GM18867 (cell line): ENCODE results near the gene REST.
A peak's percentile ranks its signal among the peaks of the same experiment; 100 is the strongest.
"Not testable (repeated sequence)": the region's sequence is repeated elsewhere in the genome, so short reads cannot be mapped to it uniquely, and the experiment has no call there.

Experiments
- ATAC-seq: cut with Tn5 transposase; IDR thresholded peaks from one replicate; pipeline ENCODE4 v1.9.1; 2021; ENCODE audit warnings: mild to moderate bottlenecking, moderate library complexity; ENCODE audit not compliant: unreplicated experiment

Gene REST, protein sequence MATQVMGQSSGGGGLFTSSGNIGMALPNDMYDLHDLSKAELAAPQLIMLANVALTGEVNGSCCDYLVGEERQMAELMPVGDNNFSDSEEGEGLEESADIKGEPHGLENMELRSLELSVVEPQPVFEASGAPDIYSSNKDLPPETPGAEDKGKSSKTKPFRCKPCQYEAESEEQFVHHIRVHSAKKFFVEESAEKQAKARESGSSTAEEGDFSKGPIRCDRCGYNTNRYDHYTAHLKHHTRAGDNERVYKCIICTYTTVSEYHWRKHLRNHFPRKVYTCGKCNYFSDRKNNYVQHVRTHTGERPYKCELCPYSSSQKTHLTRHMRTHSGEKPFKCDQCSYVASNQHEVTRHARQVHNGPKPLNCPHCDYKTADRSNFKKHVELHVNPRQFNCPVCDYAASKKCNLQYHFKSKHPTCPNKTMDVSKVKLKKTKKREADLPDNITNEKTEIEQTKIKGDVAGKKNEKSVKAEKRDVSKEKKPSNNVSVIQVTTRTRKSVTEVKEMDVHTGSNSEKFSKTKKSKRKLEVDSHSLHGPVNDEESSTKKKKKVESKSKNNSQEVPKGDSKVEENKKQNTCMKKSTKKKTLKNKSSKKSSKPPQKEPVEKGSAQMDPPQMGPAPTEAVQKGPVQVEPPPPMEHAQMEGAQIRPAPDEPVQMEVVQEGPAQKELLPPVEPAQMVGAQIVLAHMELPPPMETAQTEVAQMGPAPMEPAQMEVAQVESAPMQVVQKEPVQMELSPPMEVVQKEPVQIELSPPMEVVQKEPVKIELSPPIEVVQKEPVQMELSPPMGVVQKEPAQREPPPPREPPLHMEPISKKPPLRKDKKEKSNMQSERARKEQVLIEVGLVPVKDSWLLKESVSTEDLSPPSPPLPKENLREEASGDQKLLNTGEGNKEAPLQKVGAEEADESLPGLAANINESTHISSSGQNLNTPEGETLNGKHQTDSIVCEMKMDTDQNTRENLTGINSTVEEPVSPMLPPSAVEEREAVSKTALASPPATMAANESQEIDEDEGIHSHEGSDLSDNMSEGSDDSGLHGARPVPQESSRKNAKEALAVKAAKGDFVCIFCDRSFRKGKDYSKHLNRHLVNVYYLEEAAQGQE

DNA sequence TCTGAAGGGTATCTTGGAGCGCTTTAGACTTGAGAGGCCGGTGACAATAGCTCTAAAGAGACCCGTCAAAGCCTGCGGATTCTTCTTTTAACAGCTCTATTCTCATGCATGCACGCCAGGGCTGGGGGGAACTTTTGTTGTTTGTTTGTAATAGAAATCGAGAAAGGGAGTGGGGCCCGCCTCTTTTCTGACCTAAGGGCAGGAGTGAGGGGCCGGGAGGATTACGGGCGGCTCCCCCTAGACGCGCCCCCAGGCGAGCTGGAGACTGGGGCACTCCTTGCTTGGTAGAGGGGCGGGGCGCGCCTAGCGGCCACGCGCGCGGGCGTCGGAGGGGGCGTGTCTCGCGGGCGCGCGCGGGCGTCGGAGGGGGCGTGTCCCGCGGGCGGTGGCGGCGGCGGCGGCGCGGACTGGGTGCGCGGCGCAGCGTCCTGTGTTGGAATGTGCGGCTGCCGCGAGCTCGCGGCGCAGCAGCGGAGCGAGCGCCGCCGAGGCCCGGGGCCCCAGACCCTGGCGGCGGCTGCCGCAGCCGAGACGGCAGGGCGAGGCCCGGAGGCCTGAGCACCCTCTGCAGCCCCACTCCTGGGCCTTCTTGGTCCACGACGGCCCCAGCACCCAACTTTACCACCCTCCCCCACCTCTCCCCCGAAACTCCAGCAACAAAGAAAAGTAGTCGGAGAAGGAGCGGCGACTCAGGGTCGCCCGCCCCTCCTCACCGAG lies at the start of gene REST:
Gene REST, plus strand, starts transcription at position 412 of the 717 bp plus-strand sequence. CDS start 2,739 bp downstream, outside the sequence.
- ATAC-seq: peak; percentile 42

DNA sequence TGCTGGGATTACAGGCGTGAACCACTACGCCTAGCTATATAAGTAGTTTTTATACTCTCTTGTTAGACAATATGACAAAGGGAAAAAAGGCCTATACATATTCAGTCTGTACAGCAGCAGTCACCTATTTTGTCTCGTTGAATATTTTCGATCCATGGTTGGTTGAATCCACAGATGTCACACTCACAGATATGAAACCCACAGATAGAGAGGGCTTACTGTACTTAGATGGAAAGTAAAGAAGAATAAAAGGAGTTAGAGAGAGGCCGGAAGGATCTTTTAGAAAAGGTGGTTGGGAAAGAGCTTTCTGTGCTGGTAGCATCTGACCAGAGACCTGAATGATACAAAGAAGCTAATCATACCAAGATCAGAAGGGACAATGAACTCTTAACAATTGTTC lies 47.9 kb upstream of the REST start:
- peak; percentile 62 for ATAC-seq

DNA sequence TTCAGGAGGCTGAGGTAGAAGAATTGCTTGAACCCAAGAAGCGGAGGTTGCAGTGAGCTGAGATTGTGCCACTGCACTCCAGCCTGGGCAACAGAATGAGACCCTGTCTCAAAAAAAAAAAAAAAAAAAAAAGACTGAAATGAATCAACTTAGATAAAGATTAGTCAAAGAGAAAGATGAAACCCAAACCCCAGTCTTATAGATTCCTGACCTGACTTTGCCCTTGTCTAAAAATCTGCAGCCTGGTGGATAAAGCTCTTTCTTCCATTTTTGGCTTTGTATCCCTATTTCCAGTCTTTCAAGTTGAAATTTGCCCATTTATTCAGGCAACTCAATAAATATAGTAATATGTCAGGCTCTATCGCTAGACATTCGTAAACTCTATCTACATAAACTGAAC lies 46.9 kb upstream of the REST start:
- ATAC-seq: no peak

DNA sequence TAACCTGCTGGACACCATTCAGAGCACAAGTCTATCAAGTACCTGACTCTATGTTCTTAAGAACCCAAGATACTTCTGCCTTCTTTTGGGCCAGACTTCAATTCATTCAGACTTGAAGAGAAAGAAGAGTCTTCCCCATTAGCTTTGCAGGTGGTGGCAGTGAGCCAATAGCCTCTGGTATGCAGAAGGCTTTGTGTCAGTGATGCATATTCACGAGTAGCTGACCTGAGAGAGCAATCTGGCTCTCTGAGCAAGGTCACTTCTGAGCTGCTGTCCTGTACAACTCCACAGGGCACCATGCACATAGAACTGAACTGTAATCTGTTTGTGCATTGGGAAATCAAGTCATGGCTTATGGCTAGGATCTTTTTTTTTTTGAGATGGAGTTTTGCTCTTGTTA lies 46.3 kb upstream of the REST start:
- ATAC-seq: no peak

DNA sequence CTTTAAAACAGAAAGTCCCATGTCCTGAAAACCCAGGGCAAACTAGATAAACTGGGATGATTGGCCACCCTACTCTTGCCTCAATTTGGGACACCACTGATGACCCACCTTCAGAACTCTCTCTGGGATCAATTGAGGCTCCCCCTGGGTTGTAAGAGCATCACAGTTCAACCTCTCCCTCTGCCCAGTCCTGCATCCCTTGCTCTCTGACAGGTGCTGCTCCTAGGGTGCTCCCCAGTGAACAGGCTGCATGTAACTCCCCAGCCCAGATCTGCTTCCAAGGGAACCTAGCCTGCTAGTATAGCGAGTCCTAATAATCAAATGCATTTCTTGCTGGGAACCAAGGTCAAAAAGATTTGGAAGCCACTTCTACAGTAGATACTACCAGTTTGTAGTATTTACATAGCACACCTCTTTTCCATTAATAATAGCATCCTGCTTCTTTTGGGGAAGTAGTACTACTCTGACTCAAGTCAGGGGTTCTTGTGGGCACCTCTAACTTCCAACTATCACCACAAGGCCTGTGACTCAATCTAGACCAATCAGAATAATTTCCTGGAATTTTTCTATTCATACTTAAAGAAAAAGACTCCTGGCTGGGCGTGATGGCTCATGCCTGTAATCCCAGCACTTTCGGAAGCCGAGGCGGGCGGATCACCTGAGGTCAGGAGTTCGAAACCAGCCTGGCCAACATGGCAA lies 44.1 kb upstream of the REST start:
- ATAC-seq: peak; percentile 34

DNA sequence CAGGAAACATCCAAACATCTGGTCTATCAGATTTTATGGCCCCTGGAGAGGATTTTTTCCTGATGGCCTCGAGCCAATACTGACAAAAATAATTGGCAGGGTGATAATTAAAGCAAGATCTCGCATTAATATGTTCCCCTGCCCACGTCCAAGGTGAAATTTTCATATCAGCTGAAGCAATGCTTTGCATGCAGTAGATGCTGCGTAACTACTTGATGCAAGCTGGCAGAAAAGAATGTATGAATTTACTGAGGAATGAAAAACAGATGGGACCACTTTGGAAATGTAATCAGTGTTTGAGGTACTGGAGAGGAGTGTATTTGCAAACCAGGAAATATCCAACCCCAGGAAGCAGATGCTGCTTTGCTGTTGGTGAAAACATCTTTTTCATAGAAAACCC lies 36.8 kb upstream of the REST start:
- ATAC-seq: no peak

DNA sequence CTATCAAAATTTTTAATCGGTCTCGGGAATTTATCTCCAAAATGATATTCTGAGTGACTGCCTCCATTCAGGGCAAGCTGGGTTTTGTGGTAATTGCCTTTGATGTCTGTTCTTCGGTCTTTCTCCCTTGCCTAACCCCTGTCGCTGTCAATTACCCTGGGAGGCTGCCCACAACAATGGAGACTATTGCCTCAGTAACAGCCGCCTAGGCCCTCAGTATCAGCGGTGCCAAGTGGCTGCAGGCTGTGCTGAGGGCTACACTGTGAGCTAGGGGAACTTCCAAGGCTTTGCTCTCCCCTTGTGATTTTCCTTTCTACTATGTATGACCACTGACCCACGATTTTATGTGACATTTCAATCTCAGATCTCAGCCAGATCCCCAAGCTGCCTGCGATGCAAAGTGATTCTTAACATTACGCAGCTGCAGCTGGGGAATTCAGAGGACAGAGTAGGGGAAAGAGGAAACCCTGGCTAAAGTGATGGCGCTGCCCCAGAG lies 36.3 kb upstream of the REST start:
- no peak for ATAC-seq

DNA sequence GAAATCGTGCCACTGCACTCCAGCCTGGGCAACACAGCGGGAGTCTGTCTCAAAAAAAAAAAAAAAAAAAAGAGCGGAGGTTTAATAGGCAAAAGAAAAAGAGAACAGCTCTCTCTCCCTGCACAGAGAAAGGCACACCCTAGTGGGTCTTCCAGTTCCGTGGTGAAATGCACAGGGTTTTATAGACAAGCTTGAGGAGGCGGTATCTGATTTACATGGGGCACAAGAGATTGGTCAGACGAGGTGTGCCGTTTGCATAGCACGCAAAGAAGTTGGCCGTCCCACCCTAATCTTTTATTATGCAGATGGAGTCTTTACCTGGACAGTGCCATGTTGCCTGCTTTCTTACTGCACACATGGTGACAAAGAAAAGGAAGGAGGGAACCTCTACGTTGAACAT lies 33.5 kb upstream of the REST start:
- ATAC-seq: no peak

DNA sequence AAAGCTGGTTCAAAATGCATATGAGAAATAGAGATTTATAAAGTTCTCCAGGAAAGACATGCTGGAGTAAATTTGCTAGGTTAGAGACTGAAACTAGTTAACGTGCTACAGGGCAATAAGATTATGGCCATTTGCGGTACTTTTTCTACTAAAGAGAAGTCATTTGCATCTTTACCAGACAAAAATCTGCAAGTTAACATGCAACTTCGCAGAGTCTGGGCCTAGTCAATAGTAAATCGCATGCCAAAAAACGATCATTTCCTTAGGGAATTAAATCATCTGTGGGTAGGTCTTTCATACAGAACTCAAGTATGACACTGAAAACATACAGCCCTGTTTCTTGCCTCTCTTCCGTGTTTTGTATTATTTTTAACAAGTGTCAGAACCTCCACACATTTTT lies 32.8 kb upstream of the REST start:
- no peak for ATAC-seq

DNA sequence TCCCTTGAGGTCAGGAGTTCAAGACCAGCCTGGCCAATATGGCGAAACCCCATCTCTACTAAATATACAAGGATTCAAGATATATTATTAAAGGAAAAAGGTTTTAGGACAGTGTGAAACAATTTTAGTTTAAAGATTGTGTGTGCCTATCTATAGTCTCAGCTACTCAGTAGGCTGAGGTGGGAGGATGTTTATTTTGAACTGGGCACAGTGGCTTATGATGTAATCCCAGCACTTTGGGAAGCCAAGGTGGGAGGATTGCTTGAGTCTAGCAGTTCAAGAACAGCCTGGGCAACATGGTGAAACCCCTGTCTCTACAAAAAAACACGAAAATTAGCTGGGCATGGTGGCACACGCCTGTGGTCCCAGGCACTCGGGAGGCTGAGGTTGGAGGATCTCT lies 31.4 kb upstream of the REST start:
- no peak for ATAC-seq

DNA sequence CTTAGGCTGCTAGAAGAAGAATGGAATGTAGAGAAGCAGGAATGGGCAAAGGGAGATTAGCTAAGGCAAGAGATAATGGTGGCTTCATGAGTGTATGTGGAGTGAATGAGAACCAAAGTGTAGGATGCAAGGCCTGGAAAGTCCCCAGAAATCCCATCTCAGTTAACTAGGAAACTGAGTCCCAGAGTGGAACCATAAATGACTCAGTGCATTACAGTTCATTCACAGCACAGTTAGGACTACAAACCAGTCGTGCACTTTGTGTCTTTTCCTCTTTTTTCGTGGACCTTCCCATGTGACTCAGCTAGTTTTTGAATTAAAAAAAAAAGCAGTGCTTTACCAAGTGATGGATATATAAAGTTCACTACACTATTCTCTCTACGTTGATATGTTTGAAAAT lies 27.7 kb upstream of the REST start:
- no peak for ATAC-seq

DNA sequence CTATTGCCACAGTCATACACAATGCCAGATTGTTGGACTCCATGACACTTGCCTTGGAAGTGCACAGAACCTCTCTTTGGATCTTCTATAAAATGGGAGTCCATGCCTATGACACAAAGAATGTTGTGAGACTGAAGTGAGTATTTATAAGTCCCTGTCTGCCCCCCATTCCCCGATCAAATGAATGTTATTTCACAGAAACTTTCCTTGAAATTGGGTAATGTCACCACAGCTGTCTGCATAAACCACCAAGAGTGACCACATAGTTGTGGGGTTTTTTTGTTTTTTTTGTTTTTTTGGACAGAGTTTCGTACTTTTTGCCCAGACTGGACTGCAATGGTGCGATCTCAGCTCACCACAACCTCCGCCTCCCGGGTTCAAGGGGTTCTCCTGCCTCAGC lies 27.1 kb upstream of the REST start:
- ATAC-seq: no peak

DNA sequence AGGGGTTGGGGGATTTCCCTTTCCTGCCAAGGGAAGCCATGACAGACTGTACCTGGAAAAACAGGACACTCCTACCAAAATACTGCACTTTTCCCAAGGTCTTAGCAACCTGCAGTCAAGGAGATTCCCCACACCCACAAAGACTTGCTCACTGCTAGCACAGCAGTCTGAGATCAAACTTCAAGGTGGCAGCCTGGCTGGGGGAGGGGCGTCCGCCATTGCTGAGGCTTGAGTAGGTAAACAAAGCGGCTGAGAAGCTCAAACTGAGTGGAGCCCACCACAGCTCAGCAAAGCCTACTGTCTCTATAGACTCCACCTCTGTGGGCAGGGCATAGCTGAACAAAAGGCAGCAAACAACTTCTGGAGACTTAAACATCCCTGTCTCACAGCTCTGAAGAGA lies 23.2 kb upstream of the REST start:
- ATAC-seq: not testable (repeated sequence)

DNA sequence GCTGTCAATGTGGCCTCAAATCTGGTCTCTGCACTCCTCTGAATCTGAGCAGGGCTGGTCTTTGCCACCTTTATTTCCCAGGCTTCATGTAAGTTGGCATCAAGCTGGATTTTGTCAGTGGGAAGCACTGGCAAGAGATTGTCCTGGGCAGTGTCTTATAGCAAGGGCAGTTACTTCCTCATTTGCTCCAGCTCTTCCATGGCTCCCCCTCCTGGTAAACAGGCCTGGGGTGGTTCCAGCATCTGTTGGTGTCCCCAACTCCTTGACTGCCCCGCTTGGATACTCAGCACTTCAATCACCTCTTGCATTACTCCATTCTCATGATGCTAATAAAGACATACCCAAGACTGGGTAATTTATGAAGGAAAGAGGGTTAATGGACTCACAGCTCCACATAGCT lies 15.0 kb upstream of the REST start:
- no peak for ATAC-seq

DNA sequence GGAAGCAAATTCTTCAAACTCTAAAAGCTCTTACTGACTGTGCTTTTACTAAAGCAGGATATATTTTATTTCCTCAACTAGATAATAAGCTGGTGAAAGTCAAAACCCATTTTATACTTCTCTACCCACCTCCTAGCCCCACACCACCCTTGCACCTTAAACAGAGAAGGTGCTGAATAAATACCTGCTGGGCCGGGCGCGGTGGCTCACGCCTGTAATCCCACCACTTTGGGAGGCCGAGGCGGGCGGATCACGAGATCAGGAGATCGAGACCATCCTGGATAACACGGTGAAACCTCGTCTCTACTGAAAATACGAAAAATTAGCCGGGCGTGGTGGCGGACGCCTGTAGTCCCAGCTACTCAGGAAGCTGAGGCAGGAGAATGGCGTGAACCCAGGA lies 9.9 kb upstream of the REST start:
- not testable (repeated sequence) for ATAC-seq

DNA sequence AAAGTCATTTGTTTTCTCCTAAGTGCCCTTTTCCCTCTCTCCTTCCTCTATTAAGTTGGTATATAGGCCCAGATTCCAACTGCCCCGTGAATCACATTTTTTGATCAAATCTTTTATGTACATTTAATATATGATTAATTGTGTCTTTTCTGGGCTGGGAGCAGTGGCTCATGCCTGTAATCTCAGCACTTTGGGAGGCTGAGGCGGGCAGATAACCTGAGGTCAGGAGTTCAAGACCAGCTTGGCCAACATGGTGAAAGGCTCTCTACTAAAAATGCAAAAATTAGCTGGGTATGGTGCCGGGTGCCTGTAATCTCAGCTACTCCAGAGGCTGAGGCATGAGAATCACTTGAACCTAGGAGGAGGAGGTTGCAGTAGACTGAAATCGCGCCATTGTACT lies 7.5 kb upstream of the REST start:
- ATAC-seq: not testable (repeated sequence)

DNA sequence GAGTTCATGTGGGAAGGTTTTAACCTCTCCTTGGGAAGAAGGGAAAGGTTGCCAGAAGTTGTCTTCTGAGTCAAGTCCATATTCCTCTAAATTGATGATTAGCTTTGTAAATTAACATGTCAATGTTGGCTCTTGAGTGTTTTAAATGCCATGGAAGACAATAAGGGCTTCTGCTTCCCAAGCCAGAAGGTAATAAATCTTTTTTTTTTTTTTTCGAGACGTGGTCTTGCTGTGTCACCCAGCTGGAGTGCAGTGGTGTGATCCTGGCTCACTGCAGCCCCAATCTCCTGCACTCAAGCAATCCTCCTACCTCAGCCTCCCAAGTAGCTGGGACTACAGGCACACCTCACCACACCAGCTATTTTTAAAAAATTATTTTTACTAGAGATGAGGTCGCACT lies 5.0 kb upstream of the REST start:
- ATAC-seq: no peak

DNA sequence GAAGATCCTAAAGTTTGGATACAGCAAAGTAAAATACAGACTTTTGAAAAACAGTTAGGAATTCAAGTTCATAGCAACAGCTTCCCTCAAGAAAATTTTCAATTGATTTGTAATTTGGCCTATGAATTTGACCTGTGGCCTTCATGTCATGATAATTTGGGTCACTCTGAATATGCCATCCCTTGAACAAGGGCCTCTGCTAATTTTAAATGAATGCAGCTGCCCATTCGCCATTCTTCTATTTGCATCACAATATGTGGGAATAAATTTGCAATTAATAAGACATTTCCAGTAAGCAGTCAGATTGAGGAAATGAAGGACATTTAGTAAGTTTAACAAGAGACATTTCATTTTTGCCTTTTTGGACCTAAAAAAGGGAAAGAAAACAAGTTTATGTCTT lies 1.9 kb upstream of the REST start:
- ATAC-seq: no peak

DNA sequence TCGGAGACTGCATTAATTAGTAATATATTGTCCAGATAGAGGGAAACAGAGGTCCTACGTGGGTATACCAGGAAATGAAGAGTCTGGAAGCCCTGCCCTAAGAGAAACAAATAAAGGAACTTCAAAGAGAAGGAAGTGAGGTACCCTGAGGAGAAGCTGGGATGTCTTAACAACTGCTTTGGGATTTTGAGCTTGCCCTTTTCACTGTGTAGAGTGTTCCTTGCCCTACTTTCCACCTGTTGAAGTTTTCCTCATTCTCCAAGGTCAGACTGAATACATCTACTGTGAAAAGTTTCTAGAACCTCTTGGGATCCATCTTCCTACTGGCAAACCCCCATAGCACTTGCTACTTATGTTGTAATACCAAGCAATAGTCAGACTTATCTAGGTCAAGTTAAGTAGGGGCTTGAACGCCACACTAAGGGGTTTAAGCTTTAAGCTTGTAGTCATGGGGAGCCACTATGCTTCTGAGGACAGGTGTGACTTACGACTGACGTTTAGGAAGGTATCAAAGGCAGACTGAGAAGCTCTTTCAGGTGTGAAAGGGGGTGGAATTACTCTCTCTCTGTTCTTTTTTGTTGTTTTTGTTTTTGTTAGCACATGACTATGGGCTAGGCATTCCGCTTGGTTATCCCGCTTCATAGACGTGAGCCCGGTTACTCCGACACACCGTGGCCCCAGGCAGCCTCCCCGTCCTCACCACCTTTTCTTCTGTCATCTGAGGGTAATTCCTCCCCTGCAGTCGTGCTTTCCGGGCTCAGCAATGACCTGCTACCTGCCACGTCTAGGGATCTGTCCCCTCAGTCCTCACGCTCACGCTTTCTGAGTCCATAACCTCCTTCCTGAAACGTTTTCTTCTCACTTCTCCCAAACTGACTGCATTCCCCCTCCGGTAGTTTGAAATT lies 959 bp upstream of the REST start:
- no peak for ATAC-seq
